Stimulated activated CD8-positive, alpha-beta memory T cell treated with anti-CD3 and anti-CD28 coated beads, Interleukin-7, amount 100 ng/mL, for 48 hours (primary cell): ENCODE results near the gene SPOPL.

Source experiments
- DNase-seq, 2 donors: peaks; one replicate each; pipeline ENCODE4 v3.0.0-alpha.2; 2020; ENCODE audit warnings: low read depth in 1 of 2; ENCODE audit errors: extremely low read depth in 1 of 2

The SPOPL gene

DNA sequence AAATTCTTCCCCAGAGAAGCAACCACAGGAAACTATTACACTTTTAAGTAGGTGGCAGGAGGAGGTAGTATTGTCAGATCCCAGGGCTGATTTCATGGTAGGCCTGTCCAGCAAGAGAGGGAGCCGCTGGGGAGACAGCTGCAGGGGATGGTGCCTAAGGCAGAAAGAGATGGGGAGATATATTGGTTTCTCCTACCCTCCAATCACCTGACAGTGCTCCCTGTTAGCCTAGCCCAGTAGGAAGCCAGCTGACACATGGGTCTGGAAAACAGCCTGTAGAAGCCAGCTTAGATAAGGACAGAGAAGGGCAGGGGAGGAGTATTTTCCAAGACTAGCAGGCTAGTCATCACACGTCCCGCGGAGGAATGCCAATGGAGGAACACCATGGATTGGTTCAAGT lies 8.2 kb upstream of the SPOPL start:
- DNase-seq, result no peak

GRCh38 chr2:138494265-138494966 lies 7.2 kb upstream of the SPOPL start:
- DNase-seq, result no peak

- DNase-seq, result no peak
Observed at GRCh38 chr2:138495384-138495783, 6.2 kb upstream of the SPOPL start.

- no peak for DNase-seq
Observed at GRCh38 chr2:138496096-138496651, 5.4 kb upstream of the SPOPL start.

DNA sequence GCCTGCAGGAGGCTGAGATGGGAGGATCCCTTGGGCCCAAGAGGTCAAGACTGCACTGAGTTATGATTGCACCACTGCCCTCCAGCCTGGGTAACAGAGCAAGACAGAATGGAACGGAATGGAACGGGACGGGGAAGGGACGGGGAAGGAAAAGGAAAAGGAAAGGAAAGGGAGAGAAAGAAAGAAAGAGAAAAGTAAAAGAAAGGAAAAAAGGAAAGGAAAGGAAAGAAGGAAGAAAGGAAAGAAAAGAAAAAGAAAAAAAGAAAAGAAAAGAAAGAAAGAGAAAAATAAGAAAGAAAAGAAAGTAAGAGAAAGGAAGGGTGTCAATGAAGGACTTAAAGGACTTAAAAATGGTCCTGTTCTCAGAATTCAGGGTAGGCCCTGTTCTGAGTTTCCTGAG lies 4.3 kb upstream of the SPOPL start:
- DNase-seq, result no peak

GRCh38 chr2:138499684-138500083 lies 1.9 kb upstream of the SPOPL start:
- DNase-seq, result no peak

DNA sequence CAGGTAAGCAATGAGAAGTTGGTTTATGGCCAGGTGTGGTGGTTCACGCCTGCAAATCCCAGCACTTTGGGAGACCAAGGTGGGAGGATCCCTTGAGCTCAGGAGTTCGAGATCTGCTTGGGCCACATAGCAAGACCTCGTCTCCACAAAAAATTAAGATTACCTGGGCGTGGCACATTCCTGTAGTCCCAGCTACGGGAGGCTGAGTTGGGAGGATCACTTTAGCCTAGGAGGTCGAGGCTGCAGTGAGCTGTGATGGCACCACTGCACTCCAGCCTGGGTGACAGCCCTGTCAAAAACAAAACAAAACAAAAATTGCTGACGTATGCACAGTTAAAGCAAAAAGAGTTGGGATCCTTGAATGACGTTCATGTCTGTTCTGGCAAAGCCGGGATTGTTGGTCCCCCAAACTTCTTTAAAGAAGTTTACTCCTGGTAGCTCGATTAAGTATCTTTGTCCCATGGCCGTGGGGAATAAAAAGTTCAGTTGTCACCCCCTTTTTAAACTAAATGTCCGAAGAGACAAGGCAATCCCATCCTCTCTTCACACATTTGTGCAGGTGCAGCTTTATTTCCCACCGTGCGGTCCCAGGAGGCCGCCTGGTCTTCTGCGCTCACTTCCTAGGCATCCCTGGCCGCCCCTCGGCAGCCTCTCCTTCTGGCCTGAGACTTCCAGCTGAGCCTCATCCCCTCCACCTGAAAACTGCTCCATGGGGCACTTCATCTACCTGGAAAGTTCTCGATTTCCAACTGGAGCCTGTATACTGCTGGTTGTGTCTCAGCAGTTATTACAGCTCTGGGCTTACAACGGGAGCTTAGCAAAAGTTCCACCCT lies 762 bp upstream of the SPOPL start:
- no peak for DNase-seq

DNA sequence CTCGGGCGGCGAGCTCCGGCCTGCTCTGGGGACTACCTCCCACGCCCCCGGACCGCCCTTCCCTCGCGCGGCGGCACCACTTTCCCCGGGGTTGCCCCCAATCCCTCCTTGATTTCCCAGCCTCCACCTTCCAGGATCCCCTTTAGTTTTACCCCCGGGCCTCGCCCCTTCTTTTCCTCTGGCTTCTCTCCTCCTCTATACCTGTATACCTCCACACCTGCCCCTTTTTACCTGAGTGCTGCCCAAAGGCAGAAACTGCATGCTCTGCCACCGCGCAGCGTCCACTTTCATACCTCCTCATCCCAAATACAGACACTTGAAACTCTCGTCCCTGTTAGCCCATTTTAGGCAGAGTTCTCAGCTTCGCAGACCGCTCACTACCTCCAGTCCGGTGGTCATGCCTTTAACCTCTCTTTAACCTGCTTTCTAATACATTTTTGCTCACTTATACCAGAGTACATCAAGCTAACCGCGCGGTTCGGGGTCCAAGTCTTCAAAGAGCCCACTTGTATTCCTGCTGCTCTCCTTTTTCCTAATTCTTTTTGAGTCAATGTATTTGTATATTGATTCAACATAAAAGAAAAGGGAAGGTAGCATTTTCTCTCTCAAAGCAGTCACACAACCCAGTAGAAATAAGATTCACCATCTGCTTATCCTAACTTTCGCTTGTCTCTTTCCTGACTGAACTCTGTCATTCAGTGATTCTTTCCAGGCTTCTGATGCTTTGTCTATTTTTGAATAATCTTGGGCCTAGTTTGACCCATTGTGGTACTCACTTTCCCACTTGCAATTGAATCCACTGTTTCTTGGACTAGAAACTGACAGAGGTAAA lies 901 bp downstream of the SPOPL start:
- no peak for DNase-seq

DNA sequence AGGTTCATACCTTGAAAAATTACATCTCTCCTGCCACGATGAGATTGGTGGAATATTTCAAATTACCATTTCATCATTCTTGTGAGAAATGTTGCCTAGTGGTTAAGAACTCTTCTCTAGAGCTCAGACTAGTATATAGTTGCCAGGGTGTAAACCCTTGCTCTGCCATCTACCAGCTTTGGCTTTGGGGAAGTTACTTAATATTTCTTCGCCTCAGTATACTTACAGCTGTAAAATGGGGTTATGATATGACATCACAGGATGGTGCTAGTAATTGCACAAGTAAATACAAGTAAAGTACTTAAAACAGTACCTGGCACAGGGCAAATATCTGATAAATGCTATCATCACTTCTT lies 1.5 kb downstream of the SPOPL start:
- no peak for DNase-seq

- DNase-seq, result no peak
Observed at GRCh38 chr2:138503652-138504051, 2.1 kb downstream of the SPOPL start.

GRCh38 chr2:138504092-138504491 lies 2.5 kb downstream of the SPOPL start:
- no peak for DNase-seq

DNA sequence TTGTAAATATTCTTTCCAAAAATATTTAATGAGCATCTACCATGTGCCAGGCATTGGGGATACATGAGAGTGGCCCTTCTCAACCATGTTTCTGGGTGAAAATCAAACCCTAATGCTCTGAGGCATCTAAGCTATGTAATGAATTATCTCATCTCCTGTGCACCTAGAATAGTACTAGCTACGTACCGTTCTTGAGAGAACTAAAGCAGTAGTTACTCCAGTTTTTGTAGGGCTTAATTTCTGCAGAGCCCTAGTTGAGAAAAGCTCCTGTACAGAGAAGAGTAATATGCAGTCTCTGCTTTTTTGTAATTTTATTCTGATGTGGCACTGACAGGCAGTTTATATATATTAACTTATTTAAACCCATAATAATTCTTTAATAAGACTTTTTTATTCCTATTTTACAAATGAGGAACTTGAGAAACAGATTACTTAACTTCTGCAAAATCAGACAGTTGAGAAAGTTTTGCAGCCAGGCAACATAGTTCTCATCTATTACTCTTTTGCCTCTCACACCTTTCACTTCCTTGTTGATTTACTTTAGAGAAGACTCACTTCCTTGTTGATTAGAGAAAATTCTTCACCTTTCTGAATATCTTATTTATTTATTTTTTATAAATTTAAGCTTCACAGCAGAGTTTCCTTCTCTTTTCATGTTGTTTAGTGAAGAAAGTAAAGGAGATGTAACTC lies 3.1 kb downstream of the SPOPL start:
- DNase-seq, result no peak

DNA sequence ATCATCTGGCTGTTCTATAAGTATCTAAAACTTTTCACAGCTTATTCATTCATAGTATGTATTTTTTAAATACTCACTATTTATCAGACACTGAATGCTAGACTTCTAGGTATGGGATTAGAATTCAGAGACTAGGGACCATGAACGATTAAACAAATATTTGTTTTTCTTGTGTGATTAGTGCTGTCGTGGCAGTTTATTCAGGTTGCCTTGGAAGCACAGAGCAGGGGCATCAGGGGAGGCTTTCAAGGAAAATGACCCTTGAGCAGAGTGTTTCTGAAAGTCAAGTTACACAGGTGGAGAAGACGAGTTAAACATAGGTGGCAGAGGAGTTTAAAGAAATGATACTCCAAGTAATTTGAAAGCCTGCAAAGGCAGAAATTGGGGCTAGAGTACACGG lies 5.7 kb downstream of the SPOPL start:
- DNase-seq, result no peak

DNA sequence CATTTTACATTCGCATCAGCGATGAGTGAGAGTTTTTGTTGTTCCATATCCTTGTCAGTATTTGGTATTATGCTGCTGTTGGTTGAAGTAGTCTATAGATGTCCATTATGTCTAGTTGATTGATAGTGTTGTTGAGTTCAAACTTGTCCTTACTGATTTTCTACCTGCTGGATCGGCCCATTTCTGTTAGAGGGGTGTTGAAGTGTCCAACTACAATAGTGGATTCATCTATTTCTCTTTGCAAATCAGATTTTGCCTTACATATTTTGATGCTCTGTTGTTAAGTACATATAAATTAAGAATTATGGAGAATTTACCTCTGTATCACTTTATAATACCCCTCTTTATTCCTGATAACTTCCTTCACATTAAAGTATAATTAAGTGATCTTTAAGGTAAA lies 8.7 kb downstream of the SPOPL start:
- DNase-seq, result no peak

- no peak for DNase-seq
Observed at GRCh38 chr2:138512672-138513071, 11.1 kb downstream of the SPOPL start.

DNA sequence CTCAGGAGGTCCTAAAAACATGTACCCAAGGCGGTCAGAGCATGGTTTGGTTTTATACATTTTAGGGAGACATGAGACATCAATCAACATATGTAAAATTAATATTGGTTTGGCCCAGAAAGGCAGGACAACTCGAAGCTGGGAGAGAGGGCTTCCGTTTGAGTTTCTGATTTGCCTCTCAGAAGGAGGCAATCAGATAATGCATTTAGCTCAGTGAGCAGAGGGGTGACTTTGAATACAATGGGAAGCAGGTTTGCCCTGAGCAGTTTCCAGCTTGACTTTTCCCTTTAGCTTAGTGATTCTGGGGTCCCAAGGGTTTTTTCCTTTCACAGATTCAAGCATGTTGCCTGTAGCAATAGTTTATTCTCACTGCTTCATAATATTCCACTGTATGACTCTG lies 12.6 kb downstream of the SPOPL start:
- DNase-seq, result no peak

- DNase-seq, result no peak
Observed at GRCh38 chr2:138515092-138515491, 13.5 kb downstream of the SPOPL start.

DNA sequence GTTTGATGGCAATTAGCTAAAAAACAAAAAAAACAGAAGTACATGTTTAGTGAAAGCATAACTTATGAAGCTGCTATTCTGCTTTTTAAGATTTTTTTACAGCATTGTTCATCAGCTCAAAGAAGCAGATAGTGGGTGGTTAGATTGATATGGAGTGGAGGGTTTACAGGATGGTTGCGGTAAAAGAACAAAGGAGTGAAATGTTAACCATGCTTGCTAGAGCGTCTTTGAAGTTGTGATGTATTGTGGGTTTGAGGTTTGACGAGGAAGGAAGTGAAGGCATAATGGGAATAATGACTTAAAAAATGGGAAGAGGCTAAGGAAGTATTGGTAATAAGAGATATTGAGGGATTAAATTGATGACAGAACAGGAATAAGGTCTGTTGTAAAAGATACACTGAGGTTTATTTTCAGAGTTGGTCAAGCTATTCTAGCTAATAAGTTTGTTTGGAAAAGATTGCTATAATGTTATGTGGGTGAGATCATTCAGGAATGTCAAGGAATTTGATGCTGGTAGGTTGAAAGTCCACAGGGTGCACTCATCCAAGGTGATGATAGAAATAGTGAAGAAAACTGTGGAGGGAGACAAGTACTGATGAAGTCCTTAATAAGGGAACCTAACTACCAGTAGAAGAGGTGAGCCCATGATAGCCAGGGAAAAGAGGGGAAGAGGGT lies 14.6 kb downstream of the SPOPL start:
- DNase-seq, result no peak

GRCh38 chr2:138518860-138519259 lies 17.3 kb downstream of the SPOPL start:
- no peak for DNase-seq

DNA sequence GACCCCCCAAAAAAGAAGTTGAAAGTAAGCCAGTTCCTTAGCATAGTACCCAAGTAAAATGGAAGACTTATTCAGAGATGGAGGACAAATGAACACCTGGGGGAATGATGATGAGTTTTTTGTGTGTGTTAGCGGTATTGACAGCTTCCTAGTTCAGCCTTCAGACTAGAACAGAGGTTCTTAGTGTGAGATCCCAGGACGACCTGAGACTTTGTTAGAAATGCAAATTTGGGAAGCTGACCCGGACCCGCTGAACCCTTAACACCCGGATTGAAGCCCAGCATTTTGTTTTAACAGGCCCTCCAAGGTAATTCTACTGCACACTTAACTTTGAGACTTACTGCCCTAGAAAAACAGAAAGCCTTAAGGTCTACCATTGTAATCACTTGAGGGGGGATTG lies 20.3 kb downstream of the SPOPL start:
- no peak for DNase-seq
